HepG2 (cell line): ENCODE data around the gene NAA16. TPM values are rescaled to one million over a fixed set of nuclear protein-coding genes. Genes with fewer than 3 reads are reported as not detected.

Experiments used
- ARNT ChIP-seq: fragments of 450-650 bp; IDR thresholded peaks from 2 replicates; pipeline ENCODE4 v1.6.1; 2017
- BHLHE40 ChIP-seq: IDR thresholded peaks from 2 replicates; pipeline ENCODE4 v1.6.1; 2011; ENCODE audit warnings: low read length, improper control_type of control experiment
- DNMT1 ChIP-seq: sonication (generic); formaldehyde crosslinking; IDR thresholded peaks from 2 replicates; pipeline ENCODE4 v1.5.1; 2020; ENCODE audit warnings: mild to moderate bottlenecking, missing genetic modification reagents
- EHMT2 ChIP-seq: fragments of 200-600 bp; sonication (generic); IDR thresholded peaks from 2 replicates; pipeline ENCODE4 v1.7.0; 2017; ENCODE audit warnings: antibody characterized with exemption, low read depth, low read length, borderline replicate concordance
- HOXA7 ChIP-seq: sonication (generic); formaldehyde crosslinking; IDR thresholded peaks from 2 replicates; pipeline ENCODE4 v1.8.1; 2022; ENCODE audit warnings: mild to moderate bottlenecking, missing genetic modification reagents, moderate library complexity
- KLF12 ChIP-seq: sonication (generic); formaldehyde crosslinking; IDR thresholded peaks from 2 replicates; pipeline ENCODE4 v1.4.0; 2020; ENCODE audit warnings: missing genetic modification reagents, borderline replicate concordance
- MBD4 ChIP-seq: IDR thresholded peaks from 2 replicates; pipeline ENCODE4 v1.6.1; 2012; ENCODE audit warnings: low read length, inconsistent platforms, borderline replicate concordance
- MEIS2 ChIP-seq: sonication (generic); formaldehyde crosslinking; IDR thresholded peaks from 2 replicates; pipeline ENCODE4 v1.9.0; 2021; ENCODE audit warnings: mild to moderate bottlenecking, missing genetic modification reagents
- MTA3 ChIP-seq: sonication (generic); formaldehyde crosslinking; IDR thresholded peaks from 2 replicates; pipeline ENCODE4 v1.4.0; 2020; ENCODE audit warnings: missing genetic modification reagents
- NFKBIZ ChIP-seq: IDR thresholded peaks from 2 replicates; pipeline ENCODE4 v1.6.1; 2018; ENCODE audit warnings: missing genetic modification reagents, missing compliant biosample characterization
- RFX5 ChIP-seq: IDR thresholded peaks from 2 replicates; pipeline ENCODE4 v1.6.1; 2011; ENCODE audit warnings: low read depth, low read length, improper control_type of control experiment
- RFXANK ChIP-seq: IDR thresholded peaks from 2 replicates; pipeline ENCODE4 v1.6.1; 2016
- SMAD9 ChIP-seq: sonication (generic); formaldehyde crosslinking; IDR thresholded peaks from 2 replicates; pipeline ENCODE4 v1.5.1; 2020; ENCODE audit warnings: mild to moderate bottlenecking, missing genetic modification reagents
- SOX5 ChIP-seq: IDR thresholded peaks from 2 replicates; pipeline ENCODE4 v1.6.1; 2016; ENCODE audit warnings: borderline replicate concordance
- TARDBP ChIP-seq: sonication (generic); formaldehyde crosslinking; IDR thresholded peaks from 2 replicates; pipeline ENCODE4 v1.8.0; 2022; ENCODE audit warnings: mild to moderate bottlenecking, missing genetic modification reagents
- ZHX1 ChIP-seq: sonication (generic); formaldehyde crosslinking; IDR thresholded peaks from 2 replicates; pipeline ENCODE4 v1.8.1; 2022; ENCODE audit warnings: low read depth, mild to moderate bottlenecking, missing genetic modification reagents
- ZNF224 ChIP-seq: sonication (generic); formaldehyde crosslinking; IDR thresholded peaks from 2 replicates; pipeline ENCODE4 v1.5.0; 2020; ENCODE audit warnings: mild to moderate bottlenecking, missing genetic modification reagents
- ZNF234 ChIP-seq: sonication (generic); formaldehyde crosslinking; conservative IDR thresholded peaks from 2 replicates; pipeline ENCODE4 v1.5.1; 2020; ENCODE audit warnings: mild to moderate bottlenecking, missing genetic modification reagents
- ZNF326 ChIP-seq: sonication (generic); formaldehyde crosslinking; IDR thresholded peaks from 2 replicates; pipeline ENCODE4 v1.4.0; 2020; ENCODE audit warnings: missing genetic modification reagents, borderline replicate concordance
- ZNF572 ChIP-seq: sonication (generic); formaldehyde crosslinking; IDR thresholded peaks from 2 replicates; pipeline ENCODE4 v1.5.1; 2020; ENCODE audit warnings: mild to moderate bottlenecking, missing genetic modification reagents
- ZNF589 ChIP-seq: sonication (generic); formaldehyde crosslinking; conservative IDR thresholded peaks from 2 replicates; pipeline ENCODE4 v1.8.0; 2022; ENCODE audit warnings: mild to moderate bottlenecking, moderate library complexity, missing genetic modification reagents
- ZNF75D ChIP-seq: sonication (generic); formaldehyde crosslinking; IDR thresholded peaks from 2 replicates; pipeline ENCODE4 v1.8.1; 2023; ENCODE audit warnings: missing genetic modification reagents, mild to moderate bottlenecking, borderline replicate concordance
- ZNF782 ChIP-seq: sonication (generic); formaldehyde crosslinking; IDR thresholded peaks from 2 replicates; pipeline ENCODE4 v1.4.0; 2020; ENCODE audit warnings: missing genetic modification reagents, mild to moderate bottlenecking, borderline replicate concordance
- polyA plus RNA-seq, 8 experiments: library from polyadenylated mRNA; depleted of rRNA in 3 of 8; stranded (reverse) in 7 of 8; unstranded in 1 of 8; fragments of >200 nt; fragmentation: Illumina TruSeq in 4 of 8; extraction: Trizol in 4 of 8; gene quantifications; 2 replicates each; pipeline versions ENCODE4 v1.2.1 to v1.2.3, GENCODE V29; 2011 to 2016; ENCODE audit warnings: low read depth in 4 of 8, missing spikeins in 1 of 8, mixed read lengths in 1 of 8; ENCODE audit not compliant: insufficient read depth in 1 of 8
- total RNA-seq, 5 experiments: library from RNA; depleted of rRNA; stranded (reverse); fragments of >200 nt; fragmentation: Illumina TruSeq; extraction: Trizol; gene quantifications; 2 replicates each; pipeline ENCODE4 v1.2.3, GENCODE V29; 2016; ENCODE audit warnings: low read depth in 1 of 5
- TF ChIP-seq, protein P1 (sequence below): sonication (generic); formaldehyde crosslinking; IDR thresholded peaks from 2 replicates; pipeline ENCODE4 v1.4.0; 2020; ENCODE audit warnings: mild to moderate bottlenecking, missing genetic modification reagents
- TF ChIP-seq, protein P2 (sequence below): sonication (generic); formaldehyde crosslinking; IDR thresholded peaks from 2 replicates; pipeline ENCODE4 v1.8.0; 2022; ENCODE audit warnings: missing genetic modification reagents, low read depth, mild to moderate bottlenecking, borderline replicate concordance
- TF ChIP-seq, protein P3 (sequence below): sonication (generic); formaldehyde crosslinking; IDR thresholded peaks from 2 replicates; pipeline ENCODE4 v1.4.0; 2020; ENCODE audit warnings: low read depth, mild to moderate bottlenecking, missing genetic modification reagents
- TF ChIP-seq, protein P4 (sequence below): sonication (generic); formaldehyde crosslinking; IDR thresholded peaks from 2 replicates; pipeline ENCODE4 v1.4.0; 2020; ENCODE audit warnings: missing genetic modification reagents

NAA16 gene
- total and polyA plus RNA-seq, 2 of the 13 experiments (the other 11 are each of a cell fraction or from before 2014, with no cell fraction given): 9.2 to 15.1 TPM

GRCh38 chr13:41310963-41311405 lies at the start of gene NAA16 (continued):
- TF ChIP-seq, protein P1, sequence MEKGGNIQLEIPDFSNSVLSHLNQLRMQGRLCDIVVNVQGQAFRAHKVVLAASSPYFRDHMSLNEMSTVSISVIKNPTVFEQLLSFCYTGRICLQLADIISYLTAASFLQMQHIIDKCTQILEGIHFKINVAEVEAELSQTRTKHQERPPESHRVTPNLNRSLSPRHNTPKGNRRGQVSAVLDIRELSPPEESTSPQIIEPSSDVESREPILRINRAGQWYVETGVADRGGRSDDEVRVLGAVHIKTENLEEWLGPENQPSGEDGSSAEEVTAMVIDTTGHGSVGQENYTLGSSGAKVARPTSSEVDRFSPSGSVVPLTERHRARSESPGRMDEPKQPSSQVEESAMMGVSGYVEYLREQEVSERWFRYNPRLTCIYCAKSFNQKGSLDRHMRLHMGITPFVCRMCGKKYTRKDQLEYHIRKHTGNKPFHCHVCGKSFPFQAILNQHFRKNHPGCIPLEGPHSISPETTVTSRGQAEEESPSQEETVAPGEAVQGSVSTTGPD (CRISPR knock-in tag): peak; percentile 60; the same call in 1 of the 2 replicates
- TF ChIP-seq ZNF75D (no peak), SOX5 (peak; percentile 17; the same call in 1 of the 2 replicates), NFKBIZ (CRISPR knock-in tag) (peak; percentile 35; the same call in 1 of the 2 replicates), EHMT2 (no peak), MEIS2 (CRISPR knock-in tag) (peak; percentile 49; the same call in 1 of the 2 replicates), TARDBP (CRISPR knock-in tag) (no peak), RFX5 (no peak), ZNF572 (CRISPR knock-in tag) (no peak), MBD4 (no peak), HOXA7 (CRISPR knock-in tag) (no peak), BHLHE40 (0 out of 2 replicates have a peak, but pooled peaks have one; percentile 26), KLF12 (CRISPR knock-in tag) (no peak), ARNT (no peak), ZNF326 (no peak), ZNF234 (CRISPR knock-in tag) (no peak), ZNF782 (no peak), RFXANK (CRISPR knock-in tag) (no peak), DNMT1 (CRISPR knock-in tag) (no peak), ZNF224 (no peak), ZHX1 (CRISPR knock-in tag) (0 out of 2 replicates have a peak, but pooled peaks have one; percentile 52), SMAD9 (CRISPR knock-in tag) (no peak), MTA3 (CRISPR knock-in tag) (no peak), ZNF589 (0 out of 2 replicates have a peak, but pooled peaks have one; percentile 32)
- TF ChIP-seq, protein P2, sequence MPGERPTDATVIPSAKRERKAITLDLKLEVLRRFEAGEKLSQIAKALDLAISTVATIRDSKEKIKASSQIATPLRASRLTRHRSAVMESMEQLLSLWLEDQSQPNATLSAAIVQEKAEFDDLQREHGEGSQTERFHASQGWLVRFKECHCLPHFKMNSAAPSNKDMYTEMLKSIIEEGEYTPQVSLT: no peak
- TF ChIP-seq, protein P3, sequence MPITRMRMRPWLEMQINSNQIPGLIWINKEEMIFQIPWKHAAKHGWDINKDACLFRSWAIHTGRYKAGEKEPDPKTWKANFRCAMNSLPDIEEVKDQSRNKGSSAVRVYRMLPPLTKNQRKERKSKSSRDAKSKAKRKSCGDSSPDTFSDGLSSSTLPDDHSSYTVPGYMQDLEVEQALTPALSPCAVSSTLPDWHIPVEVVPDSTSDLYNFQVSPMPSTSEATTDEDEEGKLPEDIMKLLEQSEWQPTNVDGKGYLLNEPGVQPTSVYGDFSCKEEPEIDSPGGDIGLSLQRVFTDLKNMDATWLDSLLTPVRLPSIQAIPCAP (CRISPR knock-in tag): no peak
- TF ChIP-seq, protein P4, sequence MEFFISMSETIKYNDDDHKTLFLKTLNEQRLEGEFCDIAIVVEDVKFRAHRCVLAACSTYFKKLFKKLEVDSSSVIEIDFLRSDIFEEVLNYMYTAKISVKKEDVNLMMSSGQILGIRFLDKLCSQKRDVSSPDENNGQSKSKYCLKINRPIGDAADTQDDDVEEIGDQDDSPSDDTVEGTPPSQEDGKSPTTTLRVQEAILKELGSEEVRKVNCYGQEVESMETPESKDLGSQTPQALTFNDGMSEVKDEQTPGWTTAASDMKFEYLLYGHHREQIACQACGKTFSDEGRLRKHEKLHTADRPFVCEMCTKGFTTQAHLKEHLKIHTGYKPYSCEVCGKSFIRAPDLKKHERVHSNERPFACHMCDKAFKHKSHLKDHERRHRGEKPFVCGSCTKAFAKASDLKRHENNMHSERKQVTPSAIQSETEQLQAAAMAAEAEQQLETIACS (CRISPR knock-in tag): no peak
